C4-2B (cell line): ENCODE measurements around the gene SPATA1.
"Not testable (repeated sequence)": the region's sequence is repeated elsewhere in the genome, so short reads cannot be mapped to it uniquely, and the experiment has no call there.

Source experiments
- H3K27ac ChIP-seq: fragments of 450-650 bp; 2 replicates; pipeline ENCODE4 v1.5.1; 2017
- CTCF ChIP-seq: fragments of 450-650 bp; conservative IDR thresholded peaks from 2 replicates; pipeline ENCODE4 v1.5.1; 2017; ENCODE audit warnings: mild to moderate bottlenecking
- ZFX ChIP-seq: fragments of 450-650 bp; IDR thresholded peaks from 2 replicates; pipeline ENCODE4 v1.6.1; 2017

The SPATA1 gene

GRCh38 chr1:84502927-84503326, 3.3 kb upstream of the SPATA1 start:
- no peak for TF ChIP-seq ZFX
- no peak for TF ChIP-seq CTCF
- H3K27ac ChIP-seq = no peak overlapping the region

- TF ChIP-seq ZFX (no peak), CTCF (no peak)
- peak overlapping the region; percentile 96 for H3K27ac ChIP-seq
These were observed 1.4 kb upstream of the SPATA1 start for GRCh38 chr1:84504580-84505492.

GRCh38 chr1:84505493-84506001, 639 bp upstream of the SPATA1 start:
- H3K27ac ChIP-seq = peak overlapping the region; percentile 96
- TF ChIP-seq ZFX = peak; percentile 71
- no peak for TF ChIP-seq CTCF

DNA sequence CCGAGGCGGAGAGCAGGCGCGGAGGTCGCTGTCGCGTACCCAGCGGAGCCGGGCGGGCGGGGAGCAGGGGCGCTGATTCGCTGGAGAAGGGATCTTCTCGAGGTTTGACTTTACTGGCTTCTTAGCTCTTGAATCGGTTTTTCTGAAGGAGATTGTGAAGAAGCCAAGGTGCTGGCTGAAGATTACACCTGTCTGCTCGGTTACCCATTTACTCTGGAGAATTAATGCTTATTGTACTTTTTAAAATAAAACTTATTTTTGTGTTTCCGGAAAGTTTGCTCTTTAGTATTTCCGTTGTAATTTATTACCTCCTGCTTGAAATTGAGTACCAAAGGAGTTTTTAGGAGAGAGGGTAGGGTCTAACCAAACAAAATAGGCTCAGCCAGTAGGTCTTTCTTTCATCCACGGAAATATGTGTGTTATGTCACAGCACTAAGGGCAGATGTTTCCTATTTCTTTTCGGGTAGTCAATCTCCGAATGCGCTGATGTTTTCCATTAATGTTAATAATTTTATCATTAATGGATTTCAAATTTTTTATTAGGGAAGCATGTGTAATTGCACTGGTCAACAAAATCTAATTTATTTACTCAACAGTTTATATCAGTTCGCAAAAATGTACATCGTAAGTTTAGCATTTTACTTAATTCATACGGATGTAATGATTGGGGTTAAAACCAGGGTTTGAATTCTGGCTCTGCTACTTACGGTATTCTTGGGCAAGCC, 705 bp downstream of the SPATA1 start:
- TF ChIP-seq CTCF (no peak), ZFX (no peak)
- peak overlapping the region; percentile 96 for H3K27ac ChIP-seq

- not testable (repeated sequence) for H3K27ac ChIP-seq
These were observed 1.7 kb downstream of the SPATA1 start for GRCh38 chr1:84507887-84508286.

DNA sequence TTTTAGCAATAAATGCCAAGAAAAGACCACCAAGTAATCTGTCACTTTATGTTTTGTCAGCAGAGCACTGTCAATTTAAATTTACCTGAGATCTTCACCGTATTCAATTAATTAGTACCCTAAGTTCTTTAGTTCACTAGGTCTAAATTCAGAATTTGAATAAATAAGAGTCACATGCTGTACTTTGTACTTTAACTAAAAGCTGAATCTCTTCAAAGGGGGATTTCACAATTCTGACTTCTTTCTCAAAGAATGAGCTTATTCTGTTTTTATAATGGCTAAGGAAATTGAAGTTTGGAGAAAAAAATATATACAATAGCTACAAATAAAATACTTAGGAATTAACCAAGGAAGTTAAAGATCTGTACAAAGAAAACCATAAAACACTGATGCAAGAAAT, 2.3 kb downstream of the SPATA1 start:
- TF ChIP-seq CTCF (no peak), ZFX (no peak)
- no peak overlapping the region for H3K27ac ChIP-seq

DNA sequence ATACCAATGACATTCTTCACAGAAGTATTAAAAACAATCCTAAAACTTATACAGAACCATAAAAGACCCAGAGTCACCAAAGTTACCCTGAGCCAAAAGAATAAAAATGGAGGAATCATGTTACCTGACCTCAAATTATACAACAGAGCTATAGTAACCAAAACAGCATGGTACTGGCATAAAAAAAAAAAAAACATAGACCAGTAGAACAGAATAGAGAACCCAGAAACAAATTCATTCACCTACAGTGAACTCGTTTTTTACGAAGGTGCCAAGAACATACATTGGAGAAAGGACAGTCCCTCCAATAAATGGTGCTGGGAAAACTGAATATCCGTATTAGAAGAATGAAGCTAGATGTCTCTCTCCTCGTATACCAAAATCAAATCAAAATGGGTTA, 2.8 kb downstream of the SPATA1 start:
- TF ChIP-seq ZFX (no peak), CTCF (no peak)
- no peak overlapping the region for H3K27ac ChIP-seq
